Trophoblast cell (in vitro differentiated cells and primary cell): ENCODE results near the gene FN3KRP.

Source experiments
- DNase-seq, 2 donors: peaks; one replicate each; pipeline ENCODE4 v3.0.0-alpha.2; 2016
- H2AFZ ChIP-seq: 2 replicates; pipeline ENCODE4 v1.6.1; 2013; ENCODE audit warnings: low read length, moderate library complexity, mild to moderate bottlenecking; ENCODE audit not compliant: insufficient read depth, poor library complexity
- H2AK5ac ChIP-seq: 2 replicates; pipeline ENCODE4 v1.6.1; 2013; ENCODE audit warnings: mild to moderate bottlenecking, low read length
- H2BK120ac ChIP-seq: 2 replicates; pipeline ENCODE4 v1.6.1; 2013; ENCODE audit warnings: low read length, mild to moderate bottlenecking, moderate library complexity; ENCODE audit not compliant: insufficient read depth, poor library complexity
- H2BK12ac ChIP-seq: 2 replicates; pipeline ENCODE4 v1.6.1; 2013; ENCODE audit warnings: mild to moderate bottlenecking, low read length, moderate library complexity
- H2BK5ac ChIP-seq: 2 replicates; pipeline ENCODE4 v1.6.1; 2013; ENCODE audit warnings: low read length, low read depth, moderate library complexity, mild to moderate bottlenecking; ENCODE audit not compliant: poor library complexity
- H3K14ac ChIP-seq: 2 replicates; pipeline ENCODE4 v1.6.1; 2013; ENCODE audit warnings: mild to moderate bottlenecking, low read length
- H3K18ac ChIP-seq: 2 replicates; pipeline ENCODE4 v1.6.1; 2013; ENCODE audit warnings: mild to moderate bottlenecking, low read length
- H3K23ac ChIP-seq: 2 replicates; pipeline ENCODE4 v1.6.1; 2013; ENCODE audit warnings: low read length
- H3K27ac ChIP-seq: 2 replicates; pipeline ENCODE4 v1.5.1; 2013; ENCODE audit warnings: low read depth, mild to moderate bottlenecking, inconsistent platforms, low read length, moderate library complexity
- H3K27me3 ChIP-seq: 2 replicates; pipeline ENCODE4 v1.6.1; 2013; ENCODE audit warnings: inconsistent platforms, mild to moderate bottlenecking, low read length, moderate library complexity; ENCODE audit not compliant: insufficient read depth
- H3K36me3 ChIP-seq, 2 experiments: 1 replicate in 1 of 2; 2 replicates in 1 of 2; pipeline ENCODE4 v1.6.1; 2013; ENCODE audit warnings: low read length in 2 of 2, mild to moderate bottlenecking in 2 of 2, moderate library complexity in 1 of 2; ENCODE audit not compliant: insufficient read depth in 2 of 2, control insufficient read depth in 1 of 2
- H3K4ac ChIP-seq: 2 replicates; pipeline ENCODE4 v1.6.1; 2013; ENCODE audit warnings: low read depth, mild to moderate bottlenecking, low read length, moderate library complexity
- H3K4me1 ChIP-seq, 2 experiments: 1 replicate in 1 of 2; 2 replicates in 1 of 2; pipeline ENCODE4 v1.6.1; 2013; ENCODE audit warnings: low read length in 2 of 2, mild to moderate bottlenecking in 2 of 2, moderate library complexity in 1 of 2; ENCODE audit not compliant: insufficient read depth in 2 of 2, control insufficient read depth in 1 of 2
- H3K4me2 ChIP-seq: 2 replicates; pipeline ENCODE4 v1.6.1; 2013; ENCODE audit warnings: inconsistent platforms, mild to moderate bottlenecking, low read length, moderate library complexity
- H3K4me3 ChIP-seq: 2 replicates; pipeline ENCODE4 v1.5.1; 2013; ENCODE audit warnings: mild to moderate bottlenecking, low read depth, low read length, inconsistent platforms
- H3K79me1 ChIP-seq: one replicate; pipeline ENCODE4 v1.6.1; 2013; ENCODE audit warnings: low read length
- H3K79me2 ChIP-seq: 2 replicates; pipeline ENCODE4 v1.6.1; 2013; ENCODE audit warnings: low read length, mild to moderate bottlenecking; ENCODE audit not compliant: control insufficient read depth, insufficient read depth, poor library complexity
- H3K9ac ChIP-seq: 2 replicates; pipeline ENCODE4 v1.6.1; 2013; ENCODE audit warnings: mild to moderate bottlenecking, low read length
- H3K9me3 ChIP-seq: 2 replicates; pipeline ENCODE4 v1.6.1; 2013; ENCODE audit warnings: low read depth, mild to moderate bottlenecking, control low read depth, inconsistent platforms, low read length; ENCODE audit not compliant: insufficient read depth
- H4K12ac ChIP-seq: 2 replicates; pipeline ENCODE4 v1.6.1; 2013; ENCODE audit warnings: low read depth, mild to moderate bottlenecking, low read length, moderate library complexity
- H4K8ac ChIP-seq: 2 replicates; pipeline ENCODE4 v1.6.1; 2013; ENCODE audit warnings: low read depth, mild to moderate bottlenecking, low read length, moderate library complexity
- H4K91ac ChIP-seq: one replicate; pipeline ENCODE4 v1.6.1; 2013; ENCODE audit warnings: low read depth, mild to moderate bottlenecking, low read length, moderate library complexity
- WGBS: extraction: QIAGEN DNeasy Blood & Tissue Kit; methylation state at CpG from one replicate; pipeline ENCODE4 v1.1.7; 2013; ENCODE audit warnings: missing lambda C conversion rate; ENCODE audit not compliant: insufficient read length, insufficient coverage; ENCODE audit errors: extremely low coverage; 5-methylcytosine and 5-hydroxymethylcytosine counted together

FN3KRP gene

GRCh38 chr17:82687375-82687861, 29.1 kb upstream of the FN3KRP start:
- Histone ChIP-seq H3K14ac (no peak overlapping the region), H3K27me3 (no peaks in the 10 kb centered on the region), H3K36me3 (no peaks in the 10 kb centered on the region), H3K18ac (no peak overlapping the region), H3K27ac (no peak overlapping the region), H3K79me2 (no peaks in the 10 kb centered on the region), H2BK12ac (no peak overlapping the region), H4K12ac (no peak overlapping the region), H3K23ac (no peak overlapping the region), H3K9ac (no peak overlapping the region), H3K4me3 (peak overlapping the region; percentile 56), H2BK120ac (no peak overlapping the region), H2AK5ac (no peak overlapping the region), H3K9me3 (no peaks in the 10 kb centered on the region), H3K4ac (no peak overlapping the region), H3K4me2 (no peak overlapping the region), H3K4me1 (no peaks in the 10 kb centered on the region), H3K79me1 (no peaks in the 10 kb centered on the region), H2AFZ (no peak overlapping the region), H2BK5ac (no peak overlapping the region), H4K8ac (no peak overlapping the region), H4K91ac (no peak overlapping the region)
- no peak for DNase-seq
- no CpG with 5 or more reads among the region's 10 CpGs for WGBS

DNA sequence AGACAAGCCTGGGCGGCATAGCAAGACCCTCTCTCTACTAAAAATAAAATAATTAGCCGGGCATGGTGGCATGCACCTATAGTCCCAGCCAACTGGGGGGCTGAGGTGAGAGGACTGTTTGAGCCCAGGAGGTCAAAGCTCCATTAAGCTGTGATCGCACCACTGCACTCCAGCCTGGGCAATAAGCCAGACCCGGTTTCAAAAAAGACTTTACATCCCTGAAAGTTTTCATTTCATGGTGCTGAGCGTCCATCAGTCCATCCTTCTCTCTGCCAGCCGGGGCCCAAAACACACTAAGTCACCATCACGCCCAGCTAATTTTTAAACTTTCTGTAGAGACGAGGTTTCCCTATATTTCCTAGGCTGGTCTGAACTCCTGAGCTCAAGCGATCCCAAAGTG, 28.6 kb upstream of the FN3KRP start:
- Histone ChIP-seq H3K79me2 (no peaks in the 10 kb centered on the region), H3K23ac (no peak overlapping the region), H3K18ac (no peak overlapping the region), H3K14ac (no peak overlapping the region), H3K27me3 (no peaks in the 10 kb centered on the region), H3K9me3 (no peaks in the 10 kb centered on the region), H3K4me2 (no peak overlapping the region), H3K4me1 (no peaks in the 10 kb centered on the region), H3K9ac (no peak overlapping the region), H4K91ac (no peak overlapping the region), H3K79me1 (no peaks in the 10 kb centered on the region), H4K12ac (no peak overlapping the region), H3K27ac (no peak overlapping the region), H2BK12ac (no peak overlapping the region), H2BK5ac (no peak overlapping the region), H3K36me3 (no peaks in the 10 kb centered on the region), H2AK5ac (no peak overlapping the region), H4K8ac (no peak overlapping the region), H3K4me3 (no peak overlapping the region), H2BK120ac (no peak overlapping the region), H2AFZ (no peak overlapping the region), H3K4ac (no peak overlapping the region)
- DNase-seq = no peak
- WGBS = no CpG with 5 or more reads among the region's 9 CpGs

DNA sequence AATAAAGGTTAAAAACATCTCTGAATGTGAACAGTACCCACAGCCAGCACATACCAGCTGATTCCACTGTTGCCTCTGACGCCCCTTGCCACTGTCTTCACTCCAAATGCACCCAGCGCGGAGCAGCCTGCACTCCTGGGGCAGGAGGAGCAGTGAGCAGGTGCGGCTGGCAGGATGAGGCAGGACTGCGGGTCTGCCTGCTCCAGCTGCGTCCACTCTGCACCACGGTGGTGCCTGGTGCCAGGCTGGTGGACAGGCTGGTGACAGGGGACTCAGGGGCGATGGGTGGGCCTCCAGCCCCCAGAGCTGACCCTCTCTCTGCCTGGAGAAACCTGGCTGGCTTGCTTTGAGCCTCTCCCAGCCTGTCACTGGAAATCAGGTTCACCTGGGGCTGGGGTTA, 27.4 kb upstream of the FN3KRP start:
- Histone ChIP-seq H3K4ac (no peak overlapping the region), H2AK5ac (no peak overlapping the region), H3K9me3 (no peaks in the 10 kb centered on the region), H2BK12ac (no peak overlapping the region), H3K79me1 (no peaks in the 10 kb centered on the region), H3K79me2 (no peaks in the 10 kb centered on the region), H4K91ac (no peak overlapping the region), H3K27me3 (no peaks in the 10 kb centered on the region), H3K23ac (no peak overlapping the region), H4K12ac (no peak overlapping the region), H3K18ac (no peak overlapping the region), H3K9ac (no peak overlapping the region), H3K4me2 (no peak overlapping the region), H3K4me3 (no peak overlapping the region), H3K4me1 (no peaks in the 10 kb centered on the region), H4K8ac (no peak overlapping the region), H2BK120ac (no peak overlapping the region), H3K36me3 (no peaks in the 10 kb centered on the region), H3K14ac (no peak overlapping the region), H2BK5ac (no peak overlapping the region), H3K27ac (no peak overlapping the region), H2AFZ (no peak overlapping the region)
- WGBS = no CpG with 5 or more reads among the region's 8 CpGs
- no peak for DNase-seq

- H3K23ac ChIP-seq = no peak overlapping the region
- no peak overlapping the region for H2BK120ac ChIP-seq
- no peak overlapping the region for H2AFZ ChIP-seq
- no peak overlapping the region for H3K18ac ChIP-seq
- no peak overlapping the region for H2BK12ac ChIP-seq
- H3K9me3 ChIP-seq = peaks cover 4% of the 10 kb centered on the region
- no peak overlapping the region for H3K4ac ChIP-seq
- no peak for DNase-seq
- H3K27ac ChIP-seq = no peak overlapping the region
- no peak overlapping the region for H3K14ac ChIP-seq
- no peaks in the 10 kb centered on the region for H3K36me3 ChIP-seq
- peaks cover under 1% of the 10 kb centered on the region for H3K27me3 ChIP-seq
- H3K4me1 ChIP-seq = no peaks in the 10 kb centered on the region
- no peak overlapping the region for H4K8ac ChIP-seq
- H3K79me2 ChIP-seq = no peaks in the 10 kb centered on the region
- H3K4me3 ChIP-seq = no peak overlapping the region
- no peaks in the 10 kb centered on the region for H3K79me1 ChIP-seq
- H2BK5ac ChIP-seq = no peak overlapping the region
- H3K9ac ChIP-seq = no peak overlapping the region
- H2AK5ac ChIP-seq = no peak overlapping the region
- no peak overlapping the region for H4K91ac ChIP-seq
- H4K12ac ChIP-seq = no peak overlapping the region
- no CpG with 5 or more reads among the region's 18 CpGs for WGBS
- no peak overlapping the region for H3K4me2 ChIP-seq
Measured at GRCh38 chr17:82690786-82691489, 25.6 kb upstream of the FN3KRP start.
